Breast epithelium (tissue), 4 donors: Measurements from ENCODE around the gene F3. TPM values are rescaled to one million over a fixed set of nuclear protein-coding genes. Genes with fewer than 3 reads are reported as not detected.

ENCODE experiments used
- DNase-seq, 2 donors: peaks; one replicate each; pipeline ENCODE4 v3.0.0-alpha.2; 2019; ENCODE audit warnings: low spot score in 2 of 2
- H3K27ac ChIP-seq, 2 donors: fragments of 200-600 bp; sonication (generic) in 1 of 2; one replicate each; pipeline ENCODE4 v1.5.1; 2016 to 2019; ENCODE audit warnings: mild to moderate bottlenecking in 1 of 2
- H3K27me3 ChIP-seq, 2 donors: fragments of 200-600 bp; sonication (generic) in 1 of 2; one replicate each; pipeline versions ENCODE4 v1.5.1 to v1.6.0; 2017 to 2019; ENCODE audit warnings: control low read depth in 1 of 2, mild to moderate bottlenecking in 1 of 2
- H3K36me3 ChIP-seq: fragments of 200-600 bp; one replicate; pipeline ENCODE4 v1.5.1; 2019
- H3K4me1 ChIP-seq, 2 donors: fragments of 200-600 bp; sonication (generic); one replicate each; pipeline ENCODE4 v1.5.1; 2016 to 2019; ENCODE audit warnings: control low read depth in 1 of 2
- H3K4me3 ChIP-seq, 3 donors: fragments of 200-600 bp; sonication (generic); 1 replicate in 2 of 3; 2 replicates in 1 of 3; pipeline ENCODE4 v1.5.1; 2016 to 2019; ENCODE audit warnings: mild to moderate bottlenecking in 3 of 3, moderate library complexity in 2 of 3
- H3K9me3 ChIP-seq, 2 donors: fragments of 200-600 bp; sonication (generic) in 1 of 2; one replicate each; pipeline ENCODE4 v1.5.1; 2016 to 2019; ENCODE audit warnings: control low read depth in 1 of 2
- CTCF ChIP-seq, 3 donors: fragments of 450-650 bp; IDR thresholded peaks; one replicate each; pipeline ENCODE4 v1.5.1; 2016 to 2017; ENCODE audit warnings: antibody characterized with exemption in 3 of 3, mild to moderate bottlenecking in 3 of 3, moderate library complexity in 3 of 3
- POLR2A ChIP-seq: fragments of 450-650 bp; IDR thresholded peaks from one replicate; pipeline ENCODE4 v1.6.1; 2016; ENCODE audit warnings: antibody characterized with exemption, mild to moderate bottlenecking, moderate library complexity
- POLR2AphosphoS5 ChIP-seq, 3 donors: sonication (generic); formaldehyde crosslinking; IDR thresholded peaks; one replicate each; pipeline ENCODE4 v1.6.1; 2017; ENCODE audit warnings: antibody characterized with exemption in 3 of 3
- intact Hi-C: fragments of 100-400 bp; cut with DNase I; formaldehyde crosslinking; loops from one replicate; pipeline ENCODE4 v1.15.1; 2023; ENCODE audit warnings: low total_unique reads
- total RNA-seq, 3 donors: library from RNA; depleted of rRNA; stranded (reverse); fragments of >200 nt; gene quantifications; one replicate each; pipeline ENCODE4 v1.1.0, GENCODE V29; 2016

The F3 gene
- 100 to 1,000 TPM in 2 of 3 donors, 10 to 100 TPM in 1; 61.9 to 115 (median 108) TPM for total RNA-seq

GRCh38 chr1:94541246-94542087 lies at the start of gene F3:
Gene F3, minus strand, starts transcription at chr1:94541759. Its CDS starts 123 bp downstream, at chr1:94541636.
- Histone ChIP-seq H3K9me3 (no peaks in the 10 kb centered on the region), H3K4me3 (peak within 1 kb of the TSS; percentile 81 to 92 (median 91)), H3K27ac (peak within 1 kb of the TSS; percentile 90 to 95), H3K36me3 (no peaks in the 10 kb centered on the region), H3K27me3 (no peaks in the 10 kb centered on the region), H3K4me1 (peaks cover 0 to 4% of the 10 kb centered on the region in 2 donors)
- intact Hi-C loops: no loop called here
- peak; percentile 88 to 93 for DNase-seq
- peak; percentile 83 for TF ChIP-seq POLR2A
- peak; percentile 75 to 95 (median 89) for TF ChIP-seq POLR2AphosphoS5 (IDR thresholded peaks at IDR 0.05)
- TF ChIP-seq CTCF (IDR thresholded peaks at IDR 0.05): no peak

- Histone ChIP-seq H3K36me3 (no peaks in the 10 kb centered on the region), H3K4me1 (no peaks in the 10 kb centered on the region), H3K27me3 (no peaks in the 10 kb centered on the region), H3K9me3 (no peaks in the 10 kb centered on the region), H3K4me3 (no peak overlapping the region), H3K27ac (peak overlapping the region; percentile 55 to 65)
- intact Hi-C loops: no loop called here
- peak in 1 of 3 donors; percentile 42 for TF ChIP-seq POLR2AphosphoS5 (IDR thresholded peaks at IDR 0.05)
- no peak for TF ChIP-seq CTCF (IDR thresholded peaks at IDR 0.05)
- DNase-seq: peak in 1 of 2 donors; percentile 48
These were observed 48.9 kb upstream of the F3 start for GRCh38 chr1:94590203-94591137.

GRCh38 chr1:94589728-94590127 lies 48.2 kb upstream of the F3 start:
- Histone ChIP-seq H3K9me3 (no peaks in the 10 kb centered on the region), H3K36me3 (no peaks in the 10 kb centered on the region), H3K4me3 (no peak overlapping the region), H3K27ac (peak overlapping the region; percentile 55 to 65), H3K4me1 (no peaks in the 10 kb centered on the region), H3K27me3 (no peaks in the 10 kb centered on the region)
- no peak for TF ChIP-seq POLR2A
- no peak for TF ChIP-seq POLR2AphosphoS5 (IDR thresholded peaks at IDR 0.05)
- no peak for TF ChIP-seq CTCF (IDR thresholded peaks at IDR 0.05)
- intact Hi-C loops: no loop called here
- DNase-seq: no peak

GRCh38 chr1:94582565-94582964 lies 41.0 kb upstream of the F3 start:
- no peak for DNase-seq
- H3K27ac ChIP-seq: no peak overlapping the region
- TF ChIP-seq POLR2A (no peak), POLR2AphosphoS5 (IDR thresholded peaks at IDR 0.05) (no peak), CTCF (IDR thresholded peaks at IDR 0.05) (no peak)
- H3K36me3 ChIP-seq: no peaks in the 10 kb centered on the region
- no peaks in the 10 kb centered on the region for H3K9me3 ChIP-seq
- no peaks in the 10 kb centered on the region for H3K27me3 ChIP-seq
- intact Hi-C loops: no loop called here
- H3K4me1 ChIP-seq: peaks cover 0 to 5% of the 10 kb centered on the region in 2 donors
- no peak overlapping the region for H3K4me3 ChIP-seq
